ENCODE data around the gene LRRC75A.

Gene LRRC75A

DNA sequence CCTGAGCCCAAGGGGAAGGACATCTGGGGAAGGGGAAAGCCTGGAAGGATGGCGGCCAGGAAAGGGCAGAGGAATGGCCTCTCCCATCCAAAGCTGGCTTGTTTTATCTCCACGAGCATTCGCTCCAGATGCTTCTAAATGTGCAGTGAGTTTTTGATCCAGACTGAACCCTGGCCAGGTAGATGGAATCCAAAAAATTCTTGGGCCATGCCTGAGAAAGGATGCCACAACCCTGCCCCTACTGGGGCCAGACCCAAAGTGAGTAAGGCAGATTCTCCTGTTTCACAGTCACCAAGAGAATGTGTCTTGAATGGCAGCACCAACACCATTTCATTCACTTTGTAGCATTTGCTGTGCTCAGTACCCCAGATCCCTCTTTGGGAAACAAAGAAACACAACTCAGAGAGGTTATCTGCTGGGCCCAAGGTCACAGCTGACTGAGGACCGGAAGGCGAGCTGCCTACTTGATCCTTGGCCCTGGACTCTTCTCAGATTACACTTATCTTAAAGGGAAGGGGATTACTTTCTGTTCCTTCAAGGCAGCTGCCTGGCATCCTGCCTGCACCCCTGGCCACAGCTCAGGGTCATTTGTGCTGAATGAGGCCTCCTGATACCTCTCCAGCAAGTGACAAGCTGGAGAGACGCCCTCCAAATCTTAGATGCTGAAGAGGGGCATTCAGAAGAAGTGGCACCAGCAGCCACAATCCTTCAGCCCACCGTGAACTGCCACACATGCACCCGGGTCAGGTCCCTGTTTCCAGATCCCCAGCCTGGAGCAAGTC is 3.6 kb downstream of the LRRC75A start:
- H3K27ac ChIP-seq = peak overlapping the region; percentile 95
- TF ChIP-seq CTCF (conservative IDR thresholded peaks at IDR 0.05) = no peak

- H3K27ac ChIP-seq = peak overlapping the region; percentile 95
- TF ChIP-seq CTCF (conservative IDR thresholded peaks at IDR 0.05) = no peak
Observed at GRCh38 chr17:16486373-16487250, 5.4 kb downstream of the LRRC75A start.

DNA sequence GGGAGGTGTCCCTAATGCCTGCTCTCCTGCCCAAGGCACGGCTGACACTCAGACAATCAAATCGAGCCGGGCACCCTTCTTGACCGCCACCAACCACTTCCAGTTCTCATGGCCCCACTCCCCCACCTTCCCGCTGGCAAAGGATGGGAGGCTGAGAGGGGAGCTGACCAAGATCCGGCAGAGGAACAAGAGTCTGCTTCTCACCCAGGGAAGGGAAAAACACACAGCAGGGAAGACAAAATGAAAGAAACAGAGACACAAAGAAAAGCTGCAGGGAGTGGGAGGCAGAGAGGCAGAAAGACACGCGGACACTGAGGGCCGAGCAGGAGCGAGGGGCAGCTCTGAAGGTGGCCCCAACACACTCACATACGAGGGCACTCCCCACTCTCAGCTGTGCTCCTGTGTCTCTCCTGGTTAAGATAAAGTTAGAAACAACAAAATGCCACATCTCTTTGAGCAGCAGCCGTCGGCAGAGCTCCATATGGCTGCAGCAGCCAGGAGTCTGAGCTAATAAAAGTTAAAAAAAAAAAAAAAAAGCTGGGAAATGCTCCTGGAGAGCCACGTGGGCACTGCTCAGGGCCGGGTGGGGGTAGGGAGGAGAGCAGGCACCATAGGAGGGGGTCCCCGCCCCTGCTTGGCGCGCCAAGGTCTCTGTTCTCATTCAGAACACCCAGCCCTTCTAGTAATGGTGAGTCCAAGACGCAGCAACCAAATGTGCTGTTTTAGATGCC is 7.4 kb downstream of the LRRC75A start:
- TF ChIP-seq CTCF (conservative IDR thresholded peaks at IDR 0.05) = no peak
- peak overlapping the region; percentile 95 for H3K27ac ChIP-seq

GRCh38 chr17:16483021-16483645 is 8.9 kb downstream of the LRRC75A start:
- no peak for TF ChIP-seq CTCF (conservative IDR thresholded peaks at IDR 0.05)
- no peak overlapping the region for H3K27ac ChIP-seq

- no peak for TF ChIP-seq CTCF (conservative IDR thresholded peaks at IDR 0.05)
Observed at GRCh38 chr17:16482253-16482652, 9.7 kb downstream of the LRRC75A start.

DNA sequence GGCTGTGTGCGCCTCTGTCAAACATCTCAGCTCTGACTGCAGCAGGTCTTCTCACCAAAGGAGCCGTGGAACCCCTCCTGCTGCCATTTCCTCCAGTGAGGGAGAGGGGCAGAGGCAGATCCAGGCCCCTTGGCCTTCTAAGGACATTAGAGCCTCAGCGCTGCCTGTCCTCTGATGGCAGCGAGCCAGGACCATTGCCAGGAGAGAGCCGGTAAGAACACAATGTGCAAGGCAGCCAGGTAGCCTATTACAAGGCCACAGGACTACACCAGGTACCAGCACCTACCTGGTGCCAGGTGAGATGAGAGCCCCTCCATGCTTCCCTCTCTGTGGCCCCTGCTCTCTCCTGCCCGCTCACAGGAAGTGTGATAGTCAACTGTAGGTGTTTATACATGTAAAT is 11.0 kb downstream of the LRRC75A start:
- peak overlapping the region; percentile 43; the same call in 1 of the 2 replicates for H3K27ac ChIP-seq
- TF ChIP-seq CTCF (conservative IDR thresholded peaks at IDR 0.05) = no peak

More at GRCh38 chr17:16482253-16482652, 9.7 kb downstream of the LRRC75A start:
- H3K27ac ChIP-seq = peak overlapping the region; percentile 43; the same call in 1 of the 2 replicates
